Activated naive CD4-positive, alpha-beta T cell (primary cell): ENCODE results near the gene TUBA8.

ENCODE experiments used
- DNase-seq, 4 experiments: peaks; one replicate each; lab custom pipeline; 2025; lab: John Stamatoyannopoulos, UW

TUBA8 gene

GRCh38 chr22:18077087-18077638, 33.4 kb upstream of the TUBA8 start:
- DNase-seq = no peak

- DNase-seq = peak; percentile 78 to 90 (median 87)
Observed at GRCh38 chr22:18077639-18078328, 32.8 kb upstream of the TUBA8 start, which contains the start of gene PEX26. TSS of gene PEX26 (plus strand) at chr22:18077990. CDS start at chr22:18078377, 387 bp downstream.

- DNase-seq = peak in 1 of 4 experiments; percentile 18
Observed at GRCh38 chr22:18078329-18079041, 32.1 kb upstream of the TUBA8 start.

GRCh38 chr22:18079706-18080233, 30.8 kb upstream of the TUBA8 start:
- no peak for DNase-seq

- no peak for DNase-seq
Observed at GRCh38 chr22:18081416-18081815, 29.2 kb upstream of the TUBA8 start.

GRCh38 chr22:18082467-18082866, 28.1 kb upstream of the TUBA8 start:
- DNase-seq = no peak

- no peak for DNase-seq
Observed at GRCh38 chr22:18083406-18083805, 27.2 kb upstream of the TUBA8 start.

GRCh38 chr22:18085188-18085587, 25.4 kb upstream of the TUBA8 start:
- DNase-seq = no peak

- DNase-seq = no peak
Observed at GRCh38 chr22:18087350-18087855, 23.2 kb upstream of the TUBA8 start.

- DNase-seq = no peak
Observed at GRCh38 chr22:18088825-18089568, 21.6 kb upstream of the TUBA8 start.

GRCh38 chr22:18090286-18090685, 20.3 kb upstream of the TUBA8 start:
- DNase-seq = no peak

- DNase-seq = no peak
Observed at GRCh38 chr22:18091478-18091877, 19.1 kb upstream of the TUBA8 start.

- no peak for DNase-seq
Observed at GRCh38 chr22:18091916-18092526, 18.6 kb upstream of the TUBA8 start.

GRCh38 chr22:18093661-18094060, 16.9 kb upstream of the TUBA8 start:
- no peak for DNase-seq

- DNase-seq = no peak
Observed at GRCh38 chr22:18095101-18095805, 15.4 kb upstream of the TUBA8 start.

GRCh38 chr22:18096823-18097222, 13.8 kb upstream of the TUBA8 start:
- DNase-seq = no peak

GRCh38 chr22:18100781-18101180, 9.8 kb upstream of the TUBA8 start:
- DNase-seq = no peak

- no peak for DNase-seq
Observed at GRCh38 chr22:18101536-18101935, 9.1 kb upstream of the TUBA8 start.

GRCh38 chr22:18103527-18104269, 6.9 kb upstream of the TUBA8 start:
- no peak for DNase-seq

- DNase-seq = no peak
Observed at GRCh38 chr22:18104566-18104965, 6.0 kb upstream of the TUBA8 start.
